ENCODE results near the gene MGAT3.

MGAT3 gene

DNA sequence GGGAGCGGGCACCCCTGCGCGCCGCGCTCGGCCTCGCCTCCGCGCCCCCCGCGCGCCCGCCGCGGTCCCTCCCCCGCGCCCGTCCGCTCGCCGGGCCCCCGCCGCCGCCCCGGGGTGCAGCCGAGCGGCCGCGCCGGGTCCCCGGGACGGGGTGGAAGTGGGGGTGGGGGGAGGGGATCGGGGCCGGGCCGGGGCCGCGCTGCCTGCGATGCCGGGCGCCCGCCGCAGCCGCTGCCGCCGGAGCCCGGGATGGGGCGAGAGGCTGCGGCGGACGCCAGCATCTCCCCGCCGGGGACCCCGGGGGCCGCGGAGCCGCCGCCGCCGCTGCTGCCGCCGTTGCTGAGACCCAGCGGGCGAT is 365 bp downstream of the MGAT3 start:
- TF ChIP-seq, protein P1, sequence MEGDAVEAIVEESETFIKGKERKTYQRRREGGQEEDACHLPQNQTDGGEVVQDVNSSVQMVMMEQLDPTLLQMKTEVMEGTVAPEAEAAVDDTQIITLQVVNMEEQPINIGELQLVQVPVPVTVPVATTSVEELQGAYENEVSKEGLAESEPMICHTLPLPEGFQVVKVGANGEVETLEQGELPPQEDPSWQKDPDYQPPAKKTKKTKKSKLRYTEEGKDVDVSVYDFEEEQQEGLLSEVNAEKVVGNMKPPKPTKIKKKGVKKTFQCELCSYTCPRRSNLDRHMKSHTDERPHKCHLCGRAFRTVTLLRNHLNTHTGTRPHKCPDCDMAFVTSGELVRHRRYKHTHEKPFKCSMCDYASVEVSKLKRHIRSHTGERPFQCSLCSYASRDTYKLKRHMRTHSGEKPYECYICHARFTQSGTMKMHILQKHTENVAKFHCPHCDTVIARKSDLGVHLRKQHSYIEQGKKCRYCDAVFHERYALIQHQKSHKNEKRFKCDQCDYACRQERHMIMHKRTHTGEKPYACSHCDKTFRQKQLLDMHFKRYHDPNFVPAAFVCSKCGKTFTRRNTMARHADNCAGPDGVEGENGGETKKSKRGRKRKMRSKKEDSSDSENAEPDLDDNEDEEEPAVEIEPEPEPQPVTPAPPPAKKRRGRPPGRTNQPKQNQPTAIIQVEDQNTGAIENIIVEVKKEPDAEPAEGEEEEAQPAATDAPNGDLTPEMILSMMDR (IDR thresholded peaks at IDR 0.05), result no peak

DNA sequence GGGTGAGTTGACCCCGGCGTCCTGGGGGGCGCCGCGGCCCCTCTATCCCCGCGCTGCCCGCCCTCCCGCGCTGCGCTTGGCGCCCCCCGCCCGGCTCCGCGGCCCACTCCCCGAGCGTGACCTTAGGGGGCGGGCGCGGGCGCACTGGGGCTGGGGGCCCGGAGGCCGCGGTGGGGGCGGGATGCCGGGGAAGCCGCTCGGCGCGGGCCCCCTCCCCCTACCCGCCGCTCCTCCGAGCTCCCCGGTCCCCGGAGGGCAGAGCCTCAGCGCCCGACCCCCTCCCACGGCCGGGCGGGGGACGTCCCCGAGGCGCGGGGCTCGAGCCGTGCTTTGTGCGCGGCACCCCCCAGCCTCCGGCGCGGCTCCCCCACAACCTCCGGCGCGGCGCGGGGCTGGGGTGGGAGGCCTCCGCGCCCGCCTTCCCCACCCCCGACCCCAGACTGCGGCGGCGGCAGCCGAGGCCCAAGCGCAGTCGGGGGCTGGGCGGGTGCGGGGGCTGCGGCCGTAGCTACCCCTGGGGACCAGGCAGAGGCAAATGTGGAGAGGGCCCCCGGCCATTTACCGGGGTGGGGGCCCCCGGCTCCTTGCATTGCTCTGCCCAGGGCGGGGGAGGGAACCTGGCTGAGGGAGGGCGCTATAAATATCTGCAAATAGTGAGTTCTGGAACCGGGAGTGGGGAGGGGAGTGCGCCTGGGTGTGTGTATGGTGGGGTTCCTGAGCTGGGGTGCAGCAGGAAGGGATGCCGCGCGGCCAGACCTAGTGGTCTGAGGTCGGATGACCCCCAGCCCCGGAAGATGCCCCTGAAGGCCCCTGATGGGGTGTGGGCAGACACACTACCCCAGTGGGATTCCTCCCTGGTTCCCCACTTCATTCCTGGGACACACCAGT is 988 bp downstream of the MGAT3 start:
- TF ChIP-seq, protein P1 (IDR thresholded peaks at IDR 0.05), result no peak

DNA sequence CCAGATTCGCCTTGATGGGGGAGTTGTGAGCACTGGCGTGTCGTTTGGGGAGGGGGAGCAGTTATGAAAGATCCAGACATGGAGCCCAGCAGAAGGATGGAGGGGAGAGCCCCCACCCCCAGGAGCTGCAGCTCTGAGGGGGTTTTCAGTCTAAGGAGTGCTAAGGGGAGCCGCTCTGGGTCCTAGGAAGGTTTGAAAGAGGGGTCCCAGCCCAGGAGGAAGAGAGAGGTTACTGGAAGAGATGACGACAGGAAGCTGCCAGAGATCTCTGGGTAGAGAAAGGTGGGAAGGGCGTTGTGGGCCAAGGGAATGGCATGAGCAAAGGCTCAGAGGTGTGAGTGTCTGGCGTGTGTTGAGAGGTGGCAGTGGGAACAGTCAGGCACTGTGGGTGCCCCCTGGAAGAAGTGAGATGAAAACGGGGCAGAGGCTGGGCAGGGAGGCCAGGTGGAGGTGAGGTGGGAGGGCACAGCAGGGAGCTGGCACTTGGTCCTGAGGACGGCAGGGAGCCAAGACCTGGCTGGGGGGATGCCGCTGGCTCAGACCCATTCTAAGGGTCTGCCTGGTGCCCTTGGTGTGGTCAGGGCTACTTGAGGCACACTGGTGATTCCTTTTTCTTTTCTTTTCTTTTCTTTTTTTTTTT is 1.8 kb downstream of the MGAT3 start:
- TF ChIP-seq, protein P1 (IDR thresholded peaks at IDR 0.05), result no peak

DNA sequence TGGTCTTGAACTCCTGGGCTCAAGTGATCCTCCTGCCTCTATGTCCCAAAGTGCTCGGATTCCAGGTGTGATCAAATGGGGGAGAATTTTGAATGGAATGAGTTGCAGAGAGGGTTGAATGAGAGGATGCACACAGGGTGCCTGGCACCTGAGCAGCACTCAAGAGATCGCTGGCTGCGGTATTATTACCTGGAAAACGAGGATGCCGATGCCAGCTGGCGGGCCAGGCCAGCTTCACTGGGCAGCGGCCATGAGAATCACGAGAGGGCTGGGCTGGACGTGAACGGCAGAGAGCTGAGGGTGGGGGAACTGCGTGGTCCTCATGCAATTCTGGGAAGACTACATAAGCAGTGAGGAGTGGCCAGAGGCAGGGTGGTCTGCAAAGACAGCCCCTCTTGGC is 2.9 kb downstream of the MGAT3 start:
- TF ChIP-seq, protein P1 (IDR thresholded peaks at IDR 0.05), result no peak

DNA sequence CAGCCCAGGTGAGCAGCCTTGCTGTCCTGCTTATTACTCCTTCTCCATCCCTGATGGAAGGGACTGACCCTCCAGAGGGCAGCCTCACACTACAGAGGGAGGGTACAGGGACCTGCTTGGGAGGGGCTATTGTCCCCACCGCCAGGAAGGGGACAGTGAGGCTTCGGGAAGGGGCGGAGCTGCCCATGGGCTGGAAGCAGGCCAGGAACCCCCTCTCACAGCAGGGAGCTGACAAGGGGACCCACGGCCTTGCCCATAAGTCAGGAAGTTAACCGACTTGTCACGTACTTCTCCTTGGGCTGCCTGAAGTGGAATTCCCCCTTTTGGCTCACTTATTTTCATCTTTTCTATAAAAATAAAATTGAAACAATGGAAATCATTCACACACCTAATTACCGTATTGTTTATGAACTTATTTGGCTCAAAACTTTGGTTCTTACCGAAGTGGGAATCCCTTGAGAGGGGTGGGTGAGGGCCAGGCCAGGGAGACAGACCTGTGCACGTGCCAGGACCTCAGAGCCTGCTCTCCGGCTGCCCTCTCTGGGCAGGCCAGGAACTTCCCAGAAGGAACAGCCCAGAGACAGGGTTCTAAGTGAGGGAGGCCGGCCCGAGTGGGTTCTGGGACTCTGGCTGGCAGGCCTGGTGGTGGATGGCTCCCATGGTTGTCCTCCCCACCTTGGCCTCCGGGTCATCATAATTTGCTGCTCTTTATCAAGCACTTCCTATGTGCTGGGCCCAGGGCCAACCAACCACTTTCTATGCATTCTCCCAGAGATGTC is 5.8 kb downstream of the MGAT3 start:
- TF ChIP-seq, protein P1 (IDR thresholded peaks at IDR 0.05), result no peak

DNA sequence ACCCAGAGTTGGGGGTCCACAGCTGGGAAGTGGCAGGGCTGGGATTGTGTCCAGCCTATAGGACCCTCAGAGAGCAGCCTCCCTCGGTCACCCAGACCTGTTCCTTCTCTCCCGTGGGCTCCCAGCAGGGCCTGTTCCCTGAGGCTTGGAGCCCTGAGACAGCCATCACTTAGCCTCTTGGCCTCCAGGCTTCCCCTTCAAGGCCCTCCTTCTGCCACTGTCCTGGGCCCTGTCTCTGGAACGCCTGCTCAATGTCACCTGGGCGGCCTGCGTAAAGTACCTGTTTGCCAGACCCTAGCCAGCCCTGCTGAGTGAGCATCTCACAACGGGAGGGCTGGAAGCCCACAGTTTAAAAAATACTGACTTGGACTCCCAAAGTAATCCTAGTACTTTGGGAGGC is 6.5 kb downstream of the MGAT3 start:
- TF ChIP-seq, protein P1 (IDR thresholded peaks at IDR 0.05), result no peak

DNA sequence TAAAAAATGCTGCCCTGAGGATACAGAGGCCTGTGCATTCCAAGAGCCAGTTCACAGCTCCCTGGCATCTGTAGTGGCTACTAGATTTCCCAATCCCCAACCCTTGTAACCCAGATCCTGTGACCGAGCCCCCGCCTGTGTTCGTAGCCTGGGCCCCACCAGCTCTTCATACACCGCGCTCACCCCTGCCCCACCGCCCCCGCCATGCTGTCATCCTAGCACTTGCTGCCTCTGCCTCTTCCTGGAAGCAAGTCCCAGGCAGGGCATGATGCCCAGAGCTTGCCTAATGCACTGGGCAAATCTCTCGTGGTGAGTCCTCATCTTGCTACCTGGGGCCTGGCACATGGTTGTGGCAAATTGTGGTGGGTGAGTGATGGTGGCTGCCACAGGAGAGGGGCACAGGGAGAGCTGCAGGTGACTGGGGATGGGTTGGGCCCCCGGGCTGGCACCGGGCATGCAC is 7.1 kb downstream of the MGAT3 start:
- TF ChIP-seq, protein P1 (IDR thresholded peaks at IDR 0.05), result no peak
